ENCODE data around the gene PAK3. TPM values are rescaled to one million over a fixed set of nuclear protein-coding genes. Genes with fewer than 3 reads are reported as not detected.

Gene PAK3
- total RNA-seq, 4 donors from 2014 or later = 0.10 to 0.29 (median 0.26) TPM; not detected in 1

GRCh38 chrX:111098874-111099273, 2.9 kb downstream of the PAK3 start:
- Histone ChIP-seq H3K4me3 (no peak overlapping the region), H3K4me1 (no peaks in the 10 kb centered on the region), H3K27me3 (peaks cover 0 to 22% (median 5%) of the 10 kb centered on the region in 3 donors), H3K27ac (no peak overlapping the region), H3K36me3 (no peaks in the 10 kb centered on the region), H3K9me3 (no peaks in the 10 kb centered on the region)
- intact Hi-C loops (cut with DNase I; ENCODE audit: low total_unique reads) = no loop called here
- no peak for DNase-seq
- in situ Hi-C loops (cut with MboI; ENCODE audit: low sequenced_read_pairs in 4 of 4) = no loop called here
- no peak for ATAC-seq
- TF ChIP-seq, protein P1, sequence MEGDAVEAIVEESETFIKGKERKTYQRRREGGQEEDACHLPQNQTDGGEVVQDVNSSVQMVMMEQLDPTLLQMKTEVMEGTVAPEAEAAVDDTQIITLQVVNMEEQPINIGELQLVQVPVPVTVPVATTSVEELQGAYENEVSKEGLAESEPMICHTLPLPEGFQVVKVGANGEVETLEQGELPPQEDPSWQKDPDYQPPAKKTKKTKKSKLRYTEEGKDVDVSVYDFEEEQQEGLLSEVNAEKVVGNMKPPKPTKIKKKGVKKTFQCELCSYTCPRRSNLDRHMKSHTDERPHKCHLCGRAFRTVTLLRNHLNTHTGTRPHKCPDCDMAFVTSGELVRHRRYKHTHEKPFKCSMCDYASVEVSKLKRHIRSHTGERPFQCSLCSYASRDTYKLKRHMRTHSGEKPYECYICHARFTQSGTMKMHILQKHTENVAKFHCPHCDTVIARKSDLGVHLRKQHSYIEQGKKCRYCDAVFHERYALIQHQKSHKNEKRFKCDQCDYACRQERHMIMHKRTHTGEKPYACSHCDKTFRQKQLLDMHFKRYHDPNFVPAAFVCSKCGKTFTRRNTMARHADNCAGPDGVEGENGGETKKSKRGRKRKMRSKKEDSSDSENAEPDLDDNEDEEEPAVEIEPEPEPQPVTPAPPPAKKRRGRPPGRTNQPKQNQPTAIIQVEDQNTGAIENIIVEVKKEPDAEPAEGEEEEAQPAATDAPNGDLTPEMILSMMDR (IDR thresholded peaks at IDR 0.05 in 4 of 5, conservative IDR thresholded peaks at IDR 0.05 in 1 of 5) = peak in 3 of 5 experiments; percentile 27 to 58 (median 33)
- TF ChIP-seq POLR2A (IDR thresholded peaks at IDR 0.05) = no peak

- Histone ChIP-seq H3K4me1 (no peaks in the 10 kb centered on the region), H3K36me3 (no peaks in the 10 kb centered on the region), H3K27ac (no peak overlapping the region), H3K4me3 (no peak overlapping the region), H3K27me3 (peaks cover 0 to 11% (median 0%) of the 10 kb centered on the region in 3 donors), H3K9me3 (no peaks in the 10 kb centered on the region)
- DNase-seq = no peak
- no peak for TF ChIP-seq POLR2A (IDR thresholded peaks at IDR 0.05)
- TF ChIP-seq, protein P1 (IDR thresholded peaks at IDR 0.05 in 4 of 5, conservative IDR thresholded peaks at IDR 0.05 in 1 of 5) = no peak
- intact Hi-C loops (cut with DNase I; ENCODE audit: low total_unique reads) (no loop called here), in situ Hi-C loops (cut with MboI; ENCODE audit: low sequenced_read_pairs in 4 of 4) (no loop called here)
- ATAC-seq = no peak
Measured at GRCh38 chrX:111100191-111100590, 4.2 kb downstream of the PAK3 start.

DNA sequence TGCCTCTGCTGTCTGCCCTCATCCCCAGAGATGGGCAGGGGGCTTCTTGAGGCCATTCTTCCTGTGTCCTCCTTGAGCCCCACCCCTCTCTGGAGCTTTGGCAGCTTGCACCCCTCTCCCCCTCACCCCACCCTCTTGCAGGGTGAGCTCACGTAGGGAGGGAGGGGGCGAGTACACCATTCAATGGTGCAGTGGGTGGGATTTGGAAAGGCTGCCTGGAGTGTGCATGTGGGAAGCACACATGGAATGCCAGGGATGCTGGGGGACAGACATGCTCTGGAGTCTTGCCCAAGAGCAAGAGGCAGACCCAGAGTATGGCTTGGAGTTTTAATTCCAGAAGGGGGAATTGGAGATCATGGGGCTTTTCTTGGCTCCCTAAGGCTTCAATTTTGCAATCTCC, 5.6 kb downstream of the PAK3 start:
- H3K27ac ChIP-seq = no peak overlapping the region
- DNase-seq (no peak), ATAC-seq (no peak)
- in situ Hi-C loops (cut with MboI; ENCODE audit: low sequenced_read_pairs in 4 of 4) = no loop called here
- intact Hi-C loops (cut with DNase I; ENCODE audit: low total_unique reads) = no loop called here
- no peaks in the 10 kb centered on the region for H3K36me3 ChIP-seq
- H3K27me3 ChIP-seq = peaks cover 0 to 9% (median 0%) of the 10 kb centered on the region in 3 donors
- no peak overlapping the region for H3K4me3 ChIP-seq
- H3K4me1 ChIP-seq = no peaks in the 10 kb centered on the region
- TF ChIP-seq POLR2A (IDR thresholded peaks at IDR 0.05) = no peak
- no peaks in the 10 kb centered on the region for H3K9me3 ChIP-seq

- DNase-seq = no peak
- TF ChIP-seq, protein P1 (IDR thresholded peaks at IDR 0.05 in 4 of 5, conservative IDR thresholded peaks at IDR 0.05 in 1 of 5) = no peak
- Histone ChIP-seq H3K36me3 (no peaks in the 10 kb centered on the region), H3K9me3 (no peaks in the 10 kb centered on the region), H3K4me1 (no peaks in the 10 kb centered on the region), H3K27me3 (peaks cover 0 to 5% (median 0%) of the 10 kb centered on the region in 3 donors), H3K4me3 (no peak overlapping the region), H3K27ac (no peak overlapping the region)
- in situ Hi-C loops (cut with MboI; ENCODE audit: low sequenced_read_pairs in 4 of 4) = no loop called here
- intact Hi-C loops (cut with DNase I; ENCODE audit: low total_unique reads) = no loop called here
- no peak for ATAC-seq
Measured at GRCh38 chrX:111102636-111103035, 6.6 kb downstream of the PAK3 start.

DNA sequence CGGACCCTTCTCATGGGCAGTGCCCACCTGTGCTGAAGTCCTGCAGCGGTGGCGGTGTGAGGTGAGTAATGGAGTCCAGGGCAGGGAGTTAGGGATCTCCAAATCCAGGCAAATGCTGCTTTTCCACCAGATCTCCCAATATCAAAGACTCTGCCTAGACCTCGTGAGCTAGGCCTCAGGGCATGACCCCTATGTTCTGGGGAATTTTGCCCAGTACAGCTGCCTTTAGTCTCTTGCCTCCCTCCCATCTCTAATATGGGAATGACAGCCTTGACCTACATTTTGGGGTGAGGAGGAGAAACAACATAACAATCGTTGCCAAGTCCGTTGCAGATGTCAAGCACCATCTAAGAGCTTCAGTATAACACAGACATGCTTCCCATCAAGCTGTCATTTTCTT, 7.3 kb downstream of the PAK3 start:
- in situ Hi-C loops (cut with MboI; ENCODE audit: low sequenced_read_pairs in 4 of 4) (no loop called here), intact Hi-C loops (cut with DNase I; ENCODE audit: low total_unique reads) (no loop called here)
- Histone ChIP-seq H3K4me1 (no peaks in the 10 kb centered on the region), H3K27ac (no peak overlapping the region), H3K36me3 (no peaks in the 10 kb centered on the region), H3K4me3 (no peak overlapping the region), H3K9me3 (no peaks in the 10 kb centered on the region), H3K27me3 (peaks cover 0 to 5% (median 0%) of the 10 kb centered on the region in 3 donors)
- ATAC-seq = no peak
- no peak for TF ChIP-seq POLR2A (IDR thresholded peaks at IDR 0.05)
- TF ChIP-seq, protein P1 (IDR thresholded peaks at IDR 0.05 in 4 of 5, conservative IDR thresholded peaks at IDR 0.05 in 1 of 5) = no peak
- no peak for DNase-seq

All from gastrocnemius medialis (tissue), 4 donors.